ENCODE measurements around the gene AJAP1.

AJAP1 gene

GRCh38 chr1:4630561-4630960 lies 23.8 kb upstream of the AJAP1 start:
- DNase-seq (no peak), ATAC-seq (no peak)

DNA sequence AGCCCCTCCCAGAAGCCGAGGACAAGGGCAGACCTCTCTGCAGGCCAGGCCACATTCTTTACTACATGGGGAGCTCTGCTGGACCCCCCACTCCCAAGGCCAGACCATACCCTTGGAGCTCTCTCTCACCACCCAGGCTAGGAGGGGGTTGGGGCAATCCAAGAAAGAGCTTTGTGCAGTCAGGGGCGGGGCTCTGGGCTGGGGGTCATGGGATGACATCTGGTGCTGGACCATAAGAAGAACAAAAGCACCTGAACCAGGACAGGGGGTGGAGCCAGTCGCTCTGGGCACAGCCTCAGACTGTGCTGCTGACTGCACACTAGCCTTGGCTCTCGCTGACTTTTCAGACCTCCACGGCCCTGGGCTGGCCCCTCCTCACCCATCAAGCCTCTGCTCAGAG lies 23.1 kb upstream of the AJAP1 start:
- no peak for DNase-seq
- no peak for ATAC-seq

- no peak for DNase-seq
- no peak for ATAC-seq
Observed at GRCh38 chr1:4633346-4633745, 21.1 kb upstream of the AJAP1 start.

GRCh38 chr1:4634156-4634792 lies 20.1 kb upstream of the AJAP1 start:
- no peak for ATAC-seq
- DNase-seq, result no peak

GRCh38 chr1:4634793-4635406 lies 19.5 kb upstream of the AJAP1 start:
- ATAC-seq (no peak), DNase-seq (no peak)

DNA sequence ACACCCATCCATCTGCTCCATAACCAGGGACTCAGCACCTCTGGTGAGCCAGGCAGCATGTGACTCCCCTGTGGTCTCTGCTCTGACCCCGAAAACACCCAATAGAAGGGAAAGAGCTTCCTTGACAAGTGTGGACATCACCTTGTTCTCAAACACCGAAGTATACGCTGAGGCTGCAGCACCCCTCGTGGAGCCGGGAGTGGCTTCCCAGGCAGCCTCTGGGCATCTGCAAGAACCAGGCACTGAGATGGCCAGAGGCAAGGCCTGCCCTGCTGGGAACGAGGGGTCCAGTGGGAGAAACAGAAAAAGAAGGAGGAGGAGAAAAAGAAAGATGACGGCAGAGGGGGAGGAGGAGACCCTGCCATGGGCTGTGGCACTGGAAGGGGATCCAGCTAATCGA lies 18.2 kb upstream of the AJAP1 start:
- DNase-seq (no peak), ATAC-seq (no peak)

DNA sequence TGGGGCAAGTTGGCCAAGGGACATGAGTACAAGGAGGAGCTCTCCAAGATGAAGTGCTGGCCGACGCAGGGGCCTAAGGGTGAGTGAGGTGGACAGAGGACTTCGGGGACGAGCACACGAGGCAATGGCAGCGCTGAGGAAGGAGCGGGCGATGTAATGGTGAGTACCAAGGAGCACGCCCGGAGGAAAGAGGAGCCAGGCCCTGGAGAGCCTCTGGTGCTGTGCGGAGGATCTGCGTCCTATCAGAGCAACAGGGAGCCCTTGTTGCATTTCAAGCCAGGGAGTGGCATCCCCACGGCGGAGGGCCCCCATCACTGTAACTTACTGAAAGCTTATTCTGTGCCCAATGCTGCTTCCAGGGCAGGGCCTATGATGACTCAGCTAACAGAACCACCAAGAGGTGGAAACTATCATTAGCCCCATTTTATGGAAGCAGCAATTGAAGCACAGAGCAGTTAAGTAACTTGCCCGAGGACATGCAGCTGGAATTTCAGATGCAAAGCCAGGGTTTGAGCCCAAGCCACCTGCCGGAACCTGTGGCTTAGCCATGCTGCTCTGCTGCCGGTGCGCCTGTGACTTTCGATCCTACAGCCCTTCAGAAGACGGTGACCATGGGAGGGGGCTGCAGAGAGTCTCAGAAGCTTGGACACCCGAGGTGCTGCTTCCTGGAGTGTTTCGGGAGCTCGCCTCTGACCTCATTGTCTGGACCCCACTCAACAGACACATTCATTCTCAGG lies 17.6 kb upstream of the AJAP1 start:
- ATAC-seq, result no peak

GRCh38 chr1:4637616-4638344 lies 16.6 kb upstream of the AJAP1 start:
- ATAC-seq (no peak), DNase-seq (no peak)

More for the DNA sequence above, 17.6 kb upstream of the AJAP1 start:
- DNase-seq, result no peak

GRCh38 chr1:4638345-4638729 lies 16.1 kb upstream of the AJAP1 start:
- no peak for ATAC-seq
- no peak for DNase-seq

GRCh38 chr1:4640931-4641330 lies 13.5 kb upstream of the AJAP1 start:
- DNase-seq (no peak), ATAC-seq (no peak)

DNA sequence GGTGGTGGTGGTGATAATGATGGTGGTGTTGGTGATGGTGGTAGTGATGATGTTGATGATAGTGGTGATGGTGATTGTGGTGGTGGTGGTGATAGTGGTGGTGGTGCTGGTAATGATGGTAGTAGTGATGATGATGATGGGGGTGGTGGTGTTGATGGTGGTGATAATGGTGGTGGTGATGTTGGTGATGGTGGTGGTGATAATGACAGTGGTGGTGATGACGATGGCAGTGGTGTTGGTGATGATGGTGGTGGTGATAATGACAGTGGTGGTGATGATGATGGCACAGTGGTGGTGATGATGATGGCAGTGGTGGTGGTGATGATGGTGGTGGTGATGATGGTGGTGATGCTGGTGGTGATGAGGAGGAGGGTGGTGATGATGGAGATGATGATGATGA lies 7.0 kb upstream of the AJAP1 start:
- no peak for DNase-seq
- no peak for ATAC-seq

GRCh38 chr1:4648657-4649056 lies 5.8 kb upstream of the AJAP1 start:
- no peak for DNase-seq
- ATAC-seq, result no peak

- DNase-seq, result no peak
- no peak for ATAC-seq
Observed at GRCh38 chr1:4650481-4650880, 3.9 kb upstream of the AJAP1 start.

DNA sequence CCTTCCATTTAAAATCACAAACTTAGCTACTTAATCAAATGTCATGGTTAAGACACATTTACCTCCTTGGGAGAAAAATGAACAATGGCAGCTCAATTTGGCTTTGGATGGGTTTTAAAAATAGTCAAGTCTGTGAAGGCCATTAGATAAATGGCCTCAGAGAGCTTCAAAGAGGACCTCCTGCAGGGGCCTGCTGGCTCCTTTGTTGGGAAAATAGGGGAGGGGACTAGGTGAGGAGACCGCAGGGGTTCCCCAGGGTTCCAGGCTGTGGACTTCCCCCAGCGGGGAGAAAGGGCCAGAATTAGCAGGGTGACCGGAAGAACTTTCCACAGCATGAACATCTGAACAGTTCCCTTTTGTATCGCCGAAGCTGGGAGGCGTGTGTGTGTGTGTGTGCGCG lies 3.4 kb upstream of the AJAP1 start:
- no peak for DNase-seq
- ATAC-seq, result no peak

GRCh38 chr1:4652631-4653327 lies 1.6 kb upstream of the AJAP1 start:
- ATAC-seq, result peak; percentile 65
- peak; percentile 77 for DNase-seq

DNA sequence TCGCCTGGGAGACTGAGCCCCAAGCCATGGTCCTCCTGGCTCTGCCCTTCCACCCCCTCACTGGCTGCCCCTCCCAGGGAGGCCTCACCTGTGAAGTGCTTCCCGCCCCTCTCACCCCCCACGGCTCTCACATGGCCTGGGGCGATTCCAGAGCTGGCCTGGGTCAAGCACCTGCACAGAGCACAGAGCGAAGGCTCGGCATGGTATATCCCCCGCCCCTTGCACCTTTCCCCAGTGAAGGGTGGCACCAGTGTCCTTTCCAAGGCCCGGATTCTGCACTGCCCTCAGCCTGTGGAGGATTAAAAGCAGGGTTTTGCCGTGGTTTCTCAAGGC lies 1.1 kb upstream of the AJAP1 start:
- ATAC-seq, result no peak

GRCh38 chr1:4654764-4655673 lies 610 bp downstream of the AJAP1 start:
- ATAC-seq (no peak), DNase-seq (peak; percentile 7)

More for the DNA sequence above, 1.1 kb upstream of the AJAP1 start:
- DNase-seq, result no peak

- no peak for ATAC-seq
- peak; percentile 28 for DNase-seq
Observed at GRCh38 chr1:4655674-4656532, 1.5 kb downstream of the AJAP1 start.

- no peak for ATAC-seq
Observed at GRCh38 chr1:4656533-4657140, 2.2 kb downstream of the AJAP1 start.

DNA sequence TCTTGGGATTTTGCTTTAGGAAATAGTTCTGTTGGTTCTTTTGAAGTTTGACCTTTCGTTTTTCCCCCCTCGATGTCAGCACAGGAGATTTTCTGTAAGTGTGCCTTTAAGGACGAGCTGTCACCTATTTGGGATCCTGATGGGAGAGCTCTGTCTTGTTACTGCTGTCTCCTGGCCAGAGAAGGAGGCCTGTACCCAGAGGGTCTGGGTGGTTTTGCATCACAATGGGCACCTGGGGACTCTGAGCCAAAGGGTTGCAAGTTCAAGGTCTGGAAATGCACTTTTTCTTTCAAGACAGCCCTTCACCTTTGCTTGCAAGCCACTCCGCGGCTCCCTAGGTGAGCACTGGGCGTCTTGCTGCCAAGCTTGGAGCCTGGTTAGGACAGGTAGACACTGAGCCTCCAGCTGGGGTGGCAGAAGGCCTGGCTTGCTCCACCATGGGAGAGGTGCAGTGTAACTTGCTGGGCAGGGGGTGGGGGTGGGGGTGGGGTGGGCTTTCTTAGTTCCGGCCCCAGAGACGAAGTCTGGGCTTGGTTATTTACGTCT lies 2.9 kb downstream of the AJAP1 start:
- ATAC-seq (no peak), DNase-seq (no peak)

More at GRCh38 chr1:4656533-4657140, 2.2 kb downstream of the AJAP1 start:
- DNase-seq, result no peak

All from stimulated activated naive CD8-positive, alpha-beta T cell treated with anti-CD3 and anti-CD28 coated beads, Interleukin-15, Interleukin-2, amounts not matched to agents 100 U/mL and 50 U/mL, for 24 hours (primary cell).